Mesenchymal stem cell (in vitro differentiated cells and primary cell): ENCODE results near the gene DPP3.

Experiments
- DNase-seq: peaks from one replicate; pipeline ENCODE4 v3.0.0-alpha.2; 2013
- H2AFZ ChIP-seq: one replicate; pipeline ENCODE4 v1.6.1; 2013; ENCODE audit warnings: low read depth, mild to moderate bottlenecking, control low read depth, inconsistent platforms, low read length, moderate library complexity
- H2AK5ac ChIP-seq: 2 replicates; pipeline ENCODE4 v1.6.1; 2013; ENCODE audit warnings: low read length, moderate library complexity, mild to moderate bottlenecking, inconsistent platforms; ENCODE audit not compliant: severe bottlenecking
- H2BK120ac ChIP-seq: one replicate; pipeline ENCODE4 v1.6.1; 2013; ENCODE audit warnings: low read depth, mild to moderate bottlenecking, inconsistent platforms, low read length, moderate library complexity
- H2BK12ac ChIP-seq, 2 experiments: one replicate each; pipeline ENCODE4 v1.6.1; 2013; ENCODE audit warnings: inconsistent platforms in 2 of 2, low read length in 2 of 2, mild to moderate bottlenecking in 2 of 2, moderate library complexity in 2 of 2, control low read depth in 1 of 2
- H2BK15ac ChIP-seq: one replicate; pipeline ENCODE4 v1.6.1; 2013; ENCODE audit warnings: mild to moderate bottlenecking, low read depth, inconsistent platforms; ENCODE audit not compliant: poor library complexity, severe bottlenecking
- H2BK5ac ChIP-seq: 2 replicates; pipeline ENCODE4 v1.6.1; 2013; ENCODE audit warnings: low read depth, mild to moderate bottlenecking, low read length, control low read depth, inconsistent platforms; ENCODE audit not compliant: poor library complexity, severe bottlenecking
- H3K14ac ChIP-seq, 2 experiments: one replicate each; pipeline ENCODE4 v1.6.1; 2013; ENCODE audit warnings: inconsistent platforms in 2 of 2, low read length in 2 of 2, control low read depth in 1 of 2, mild to moderate bottlenecking in 1 of 2, moderate library complexity in 1 of 2
- H3K18ac ChIP-seq, 2 experiments: one replicate each; pipeline ENCODE4 v1.6.1; 2013; ENCODE audit warnings: inconsistent platforms in 2 of 2, low read length in 2 of 2, control low read depth in 1 of 2, low read depth in 1 of 2, mild to moderate bottlenecking in 1 of 2
- H3K23ac ChIP-seq, 2 experiments: one replicate each; pipeline ENCODE4 v1.6.1; 2013; ENCODE audit warnings: inconsistent platforms in 2 of 2, low read length in 2 of 2, mild to moderate bottlenecking in 2 of 2, moderate library complexity in 2 of 2, control low read depth in 1 of 2
- H3K27ac ChIP-seq: 2 replicates; pipeline ENCODE4 v1.5.1; 2013; ENCODE audit warnings: mild to moderate bottlenecking, moderate library complexity, low read length, control low read depth, inconsistent platforms; ENCODE audit not compliant: poor library complexity, severe bottlenecking
- H3K27me3 ChIP-seq, 2 experiments: 2 replicates each; pipeline versions ENCODE4 v1.6.1 to v1.7.0; 2013; ENCODE audit warnings: low read length in 2 of 2, mild to moderate bottlenecking in 2 of 2, moderate library complexity in 2 of 2, control low read depth in 1 of 2, inconsistent platforms in 1 of 2; ENCODE audit not compliant: control insufficient read depth in 1 of 2, insufficient read depth in 1 of 2
- H3K36me3 ChIP-seq, 2 experiments: 2 replicates each; pipeline versions ENCODE4 v1.6.1 to v1.7.0; 2013; ENCODE audit warnings: low read length in 2 of 2, control low read depth in 1 of 2, inconsistent platforms in 1 of 2, low read depth in 1 of 2, mild to moderate bottlenecking in 1 of 2; ENCODE audit not compliant: insufficient read depth in 2 of 2, control insufficient read depth in 1 of 2
- H3K4ac ChIP-seq, 2 experiments: one replicate each; pipeline ENCODE4 v1.6.1; 2013; ENCODE audit warnings: inconsistent platforms in 2 of 2, low read length in 2 of 2, mild to moderate bottlenecking in 2 of 2, moderate library complexity in 2 of 2, control low read depth in 1 of 2, low read depth in 1 of 2
- H3K4me1 ChIP-seq: 2 replicates; pipeline ENCODE4 v1.6.1; 2013; ENCODE audit warnings: low read depth, low read length, control low read depth; ENCODE audit not compliant: control insufficient read depth, insufficient read depth
- H3K4me2 ChIP-seq: 2 replicates; pipeline ENCODE4 v1.6.1; 2013; ENCODE audit warnings: low read length, mild to moderate bottlenecking, inconsistent platforms; ENCODE audit not compliant: poor library complexity, severe bottlenecking
- H3K4me3 ChIP-seq, 2 experiments: 2 replicates each; pipeline versions ENCODE4 v1.5.1 to v1.7.0; 2013; ENCODE audit warnings: low read length in 2 of 2, mild to moderate bottlenecking in 2 of 2, control low read depth in 1 of 2, low read depth in 1 of 2; ENCODE audit not compliant: insufficient read depth in 1 of 2
- H3K79me1 ChIP-seq: replicated peaks from 2 replicates; pipeline ENCODE4 v1.6.1; 2013; ENCODE audit warnings: mild to moderate bottlenecking, control low read depth, low read length, inconsistent platforms; ENCODE audit not compliant: poor library complexity, severe bottlenecking
- H3K9ac ChIP-seq: 2 replicates; pipeline ENCODE4 v1.7.0; 2013; ENCODE audit warnings: mild to moderate bottlenecking, low read length, moderate library complexity
- H3K9me3 ChIP-seq: 2 replicates; pipeline ENCODE4 v1.7.0; 2013; ENCODE audit warnings: mild to moderate bottlenecking, low read length; ENCODE audit not compliant: control insufficient read depth
- H4K8ac ChIP-seq: one replicate; pipeline ENCODE4 v1.6.1; 2013; ENCODE audit warnings: inconsistent platforms, mild to moderate bottlenecking, low read length, moderate library complexity
- H4K91ac ChIP-seq: one replicate; pipeline ENCODE4 v1.6.1; 2013; ENCODE audit warnings: mild to moderate bottlenecking, low read length, inconsistent platforms
- WGBS: methylation state at CpG from one replicate; pipeline ENCODE4 v1.1.7; 2013; ENCODE audit warnings: mixed read lengths; 5-methylcytosine and 5-hydroxymethylcytosine counted together

The DPP3 gene

GRCh38 chr11:66509131-66509561 lies 28.9 kb downstream of the DPP3 start:
- H3K18ac ChIP-seq = no peak overlapping the region
- no peak overlapping the region for H2BK12ac ChIP-seq
- DNase-seq = no peak
- peaks cover 38 to 42% of the 10 kb centered on the region in 2 experiments for H3K36me3 ChIP-seq
- no peak overlapping the region for H3K4ac ChIP-seq
- no peak overlapping the region for H4K91ac ChIP-seq
- H2BK5ac ChIP-seq = no peak overlapping the region
- no peak overlapping the region for H3K27ac ChIP-seq
- H3K14ac ChIP-seq = no peak overlapping the region
- H3K4me3 ChIP-seq = no peak overlapping the region
- H3K23ac ChIP-seq = no peak overlapping the region
- no peak overlapping the region for H3K9ac ChIP-seq
- WGBS = 86% methylated on average over 6 of the region's 7 CpGs
- peaks cover 2% of the 10 kb centered on the region for H3K4me1 ChIP-seq
- H4K8ac ChIP-seq = no peak overlapping the region
- no peak overlapping the region for H3K4me2 ChIP-seq
- H2BK120ac ChIP-seq = no peak overlapping the region
- H3K27me3 ChIP-seq = no peaks in the 10 kb centered on the region
- H2BK15ac ChIP-seq = no peak overlapping the region
- no peak overlapping the region for H2AK5ac ChIP-seq
- no peak overlapping the region for H2AFZ ChIP-seq
- peaks cover 15% of the 10 kb centered on the region for H3K79me1 ChIP-seq
- H3K9me3 ChIP-seq = no peaks in the 10 kb centered on the region

- H3K4ac ChIP-seq = peak within 1 kb of the TSS; percentile 57 to 64
- peak within 1 kb of the TSS in 1 of 2 experiments; percentile 50 for H3K18ac ChIP-seq
- no peak within 1 kb of the TSS for H2BK120ac ChIP-seq
- no peak within 1 kb of the TSS for H3K14ac ChIP-seq
- peak; percentile 78 for DNase-seq
- WGBS = 7% methylated on average over 31 of the region's 31 CpGs
- peak within 1 kb of the TSS; percentile 67 to 98 for H3K4me3 ChIP-seq
- peaks cover 3% of the 10 kb centered on the region for H3K4me1 ChIP-seq
- H3K27me3 ChIP-seq = no peaks in the 10 kb centered on the region
- H3K79me1 ChIP-seq = peaks cover 18% of the 10 kb centered on the region
- peaks cover 41 to 43% of the 10 kb centered on the region in 2 experiments for H3K36me3 ChIP-seq
- peak within 1 kb of the TSS; percentile 95 for H3K9ac ChIP-seq
- peak within 1 kb of the TSS; percentile 2 for H2AFZ ChIP-seq
- no peaks in the 10 kb centered on the region for H3K9me3 ChIP-seq
- no peak within 1 kb of the TSS for H4K91ac ChIP-seq
- H3K4me2 ChIP-seq = peak within 1 kb of the TSS; percentile 98
- peak within 1 kb of the TSS; percentile 13 for H2BK15ac ChIP-seq
- peak within 1 kb of the TSS; percentile 47 for H2AK5ac ChIP-seq
- H3K27ac ChIP-seq = no peak within 1 kb of the TSS
- H4K8ac ChIP-seq = peak within 1 kb of the TSS; percentile 92
- H3K23ac ChIP-seq = no peak within 1 kb of the TSS
- H2BK12ac ChIP-seq = no peak within 1 kb of the TSS
- peak within 1 kb of the TSS; percentile 14 for H2BK5ac ChIP-seq
Observed at GRCh38 chr11:66510271-66510989, 30.2 kb downstream of the DPP3 start, which contains the start of gene BBS1. Gene BBS1 (plus strand): TSS chr11:66510635. CDS start chr11:66510660, 25 bp downstream.

- H3K36me3 ChIP-seq = peaks cover 44 to 46% of the 10 kb centered on the region in 2 experiments
- no peak overlapping the region for H3K14ac ChIP-seq
- H2BK12ac ChIP-seq = no peak overlapping the region
- 0% methylated on average over 1 of the region's 5 CpGs for WGBS
- H3K79me1 ChIP-seq = peaks cover 18% of the 10 kb centered on the region
- peak overlapping the region; percentile 67 to 98 for H3K4me3 ChIP-seq
- peak overlapping the region; percentile 57 to 64 for H3K4ac ChIP-seq
- H2AK5ac ChIP-seq = peak overlapping the region; percentile 47
- no peak overlapping the region for H4K8ac ChIP-seq
- peaks cover 3% of the 10 kb centered on the region for H3K4me1 ChIP-seq
- no peaks in the 10 kb centered on the region for H3K27me3 ChIP-seq
- H3K27ac ChIP-seq = no peak overlapping the region
- H4K91ac ChIP-seq = no peak overlapping the region
- H2BK120ac ChIP-seq = no peak overlapping the region
- H2BK5ac ChIP-seq = peak overlapping the region; percentile 14
- H3K23ac ChIP-seq = no peak overlapping the region
- no peaks in the 10 kb centered on the region for H3K9me3 ChIP-seq
- peak overlapping the region; percentile 98 for H3K4me2 ChIP-seq
- peak overlapping the region; percentile 95 for H3K9ac ChIP-seq
- no peak overlapping the region for H2BK15ac ChIP-seq
- H2AFZ ChIP-seq = peak overlapping the region; percentile 2
- DNase-seq = no peak
- H3K18ac ChIP-seq = peak overlapping the region in 1 of 2 experiments; percentile 50
Observed at GRCh38 chr11:66510990-66511339, 30.7 kb downstream of the DPP3 start.

GRCh38 chr11:66523611-66524010 lies 43.4 kb downstream of the DPP3 start:
- H3K79me1 ChIP-seq = peaks cover 2% of the 10 kb centered on the region
- H3K36me3 ChIP-seq = peaks cover 42 to 58% of the 10 kb centered on the region in 2 experiments
- H3K14ac ChIP-seq = no peak overlapping the region
- H2BK15ac ChIP-seq = no peak overlapping the region
- H3K18ac ChIP-seq = no peak overlapping the region
- no peak overlapping the region for H2AFZ ChIP-seq
- no peak overlapping the region for H3K9ac ChIP-seq
- no peaks in the 10 kb centered on the region for H3K9me3 ChIP-seq
- no peak overlapping the region for H3K23ac ChIP-seq
- no peak overlapping the region for H3K4me3 ChIP-seq
- no peak overlapping the region for H4K8ac ChIP-seq
- WGBS = 96% methylated on average over 11 of the region's 11 CpGs
- H2BK120ac ChIP-seq = no peak overlapping the region
- H2AK5ac ChIP-seq = no peak overlapping the region
- no peak overlapping the region for H3K4me2 ChIP-seq
- H3K27me3 ChIP-seq = no peaks in the 10 kb centered on the region
- H3K4me1 ChIP-seq = no peaks in the 10 kb centered on the region
- H3K4ac ChIP-seq = no peak overlapping the region
- no peak overlapping the region for H4K91ac ChIP-seq
- no peak overlapping the region for H2BK5ac ChIP-seq
- no peak overlapping the region for H3K27ac ChIP-seq
- DNase-seq = no peak
- H2BK12ac ChIP-seq = no peak overlapping the region
